GM20431 (cell line): ENCODE measurements around the gene TRAPPC6A.

Experiments used
- in situ Hi-C: fragments of 300-500 bp; cut with MseI, MboI; formaldehyde crosslinking; loops from one replicate; pipeline ENCODE4 v1.15.0; 2020; ENCODE audit warnings: low sequenced_read_pairs; ENCODE audit not compliant: unreplicated experiment

Gene TRAPPC6A

GRCh38 chr19:45115809-45116615 lies 62.0 kb downstream of the TRAPPC6A start:
- in situ Hi-C loops = no loop called here

- in situ Hi-C loops = no loop called here
Observed at GRCh38 chr19:45114116-45114515, 63.9 kb downstream of the TRAPPC6A start.

- in situ Hi-C loops = no loop called here
Observed at GRCh38 chr19:45113628-45114027, 64.4 kb downstream of the TRAPPC6A start.
